ENCODE results near the gene SLC25A13. TPM values are rescaled to one million over a fixed set of nuclear protein-coding genes. Genes with fewer than 3 reads are reported as not detected.

Gene SLC25A13
- total and polyA plus RNA-seq, 9 of the 15 experiments (the other 6 are each of a cell fraction or from before 2014, with no cell fraction given): 21.4 to 80.2 (median 58.7) TPM

- Histone ChIP-seq H3K79me2 (ENCODE audit: control insufficient read depth, insufficient read depth, low read length) (peaks cover 39% of the 10 kb centered on the region), H2AFZ (ENCODE audit: low read depth, low read length) (no peak overlapping the region; the same call in 1 of the 2 replicates), H3K4me3 (no peak overlapping the region), H4K20me1 (replicated peaks; ENCODE audit: control insufficient read depth, insufficient read depth, low read length) (no peaks in the 10 kb centered on the region), H3K9me3 (replicated peaks; ENCODE audit: control insufficient read depth, insufficient read depth, low read depth, low read length) (no peaks in the 10 kb centered on the region), H3K9me1 (ENCODE audit: control insufficient read depth, insufficient read depth, low read length) (no peaks in the 10 kb centered on the region), H3K36me3 (ENCODE audit: control insufficient read depth, insufficient read depth, low read length) (0 out of 3 replicates have a peak, but pooled peaks cover 2% of the 10 kb centered on the region), H3K4me1 (replicated peaks in 1 of 2; ENCODE audit: control insufficient read depth in 2 of 2, insufficient read depth in 2 of 2, low read length in 2 of 2) (peaks cover 10 to 17% of the 10 kb centered on the region in 2 experiments; a peak in 4 of 5 replicates), H3K27me3 (ENCODE audit: control insufficient read depth in 2 of 2, insufficient read depth in 2 of 2, low read length in 2 of 2) (no peaks in the 10 kb centered on the region; a peak in 2 of 5 replicates), H3K9ac (ENCODE audit: insufficient read depth in 1 of 2, low read depth in 2 of 2, low read length in 2 of 2) (no peak overlapping the region; a peak in 1 of 4 replicates), H3K27ac (ENCODE audit: extremely low read depth, low read depth, low read length) (no peak overlapping the region), H3K4me2 (ENCODE audit: insufficient read depth, low read length) (no peak overlapping the region)
- TF ChIP-seq HLTF (IDR thresholded peaks at IDR 0.05) (no peak), ZKSCAN1 (IDR thresholded peaks at IDR 0.05; ENCODE audit: low read depth, low read length) (peak; percentile 69; the same call in 1 of the 2 replicates), ZNF408 (CRISPR knock-in tag; IDR thresholded peaks at IDR 0.05; ENCODE audit: low read depth) (no peak), MYBL2 (IDR thresholded peaks at IDR 0.05; ENCODE audit: low read depth) (no peak), MYBL2 (CRISPR knock-in tag; IDR thresholded peaks at IDR 0.05; ENCODE audit: borderline replicate concordance) (no peak), ZNF609 (CRISPR knock-in tag; IDR thresholded peaks at IDR 0.05; ENCODE audit: borderline replicate concordance) (no peak), OTX1 (CRISPR knock-in tag; IDR thresholded peaks at IDR 0.05) (no peak), ZNF766 (CRISPR knock-in tag; conservative IDR thresholded peaks at IDR 0.05) (no peak)
- FAIRE-seq: no peak
- CTCF ChIA-PET (ENCODE audit: low intra/inter-chr PET ratio): no interaction called here
- POLR2A ChIA-PET: interaction anchor here (0.7 kb wide), 1 partner anchor 210 kb away, joined by 3 read pairs; no protein-coding TSS in a partner anchor
- no peak for ATAC-seq
- intact Hi-C loops (cut with micrococcal nuclease): no loop called here
- in situ Hi-C loops (cut with MboI): no loop called here
- no TSS peak for BruUV-seq (replicated peaks)
- no peak for DNase-seq (ENCODE audit: extremely low read depth in 1 of 4, low spot score in 3 of 4)
- WGBS (ENCODE audit: insufficient coverage, low coverage, missing lambda C conversion rate): 73% methylated on average over 7 of the region's 7 CpGs
Measured at GRCh38 chr7:96322847-96323461, 1.1 kb upstream of the SLC25A13 start.

All from K562 (cell line).